DLD1 (cell line): ENCODE measurements around the gene MAP7D3.
"Not testable (repeated sequence)": the region's sequence is repeated elsewhere in the genome, so short reads cannot be mapped to it uniquely, and the experiment has no call there.

Experiments
- in situ Hi-C: cut with HindIII; loops from 2 replicates; pipeline ENCODE4 v1.10.0; 2017; ENCODE audit warnings: low sequenced_read_pairs

MAP7D3 gene

DNA sequence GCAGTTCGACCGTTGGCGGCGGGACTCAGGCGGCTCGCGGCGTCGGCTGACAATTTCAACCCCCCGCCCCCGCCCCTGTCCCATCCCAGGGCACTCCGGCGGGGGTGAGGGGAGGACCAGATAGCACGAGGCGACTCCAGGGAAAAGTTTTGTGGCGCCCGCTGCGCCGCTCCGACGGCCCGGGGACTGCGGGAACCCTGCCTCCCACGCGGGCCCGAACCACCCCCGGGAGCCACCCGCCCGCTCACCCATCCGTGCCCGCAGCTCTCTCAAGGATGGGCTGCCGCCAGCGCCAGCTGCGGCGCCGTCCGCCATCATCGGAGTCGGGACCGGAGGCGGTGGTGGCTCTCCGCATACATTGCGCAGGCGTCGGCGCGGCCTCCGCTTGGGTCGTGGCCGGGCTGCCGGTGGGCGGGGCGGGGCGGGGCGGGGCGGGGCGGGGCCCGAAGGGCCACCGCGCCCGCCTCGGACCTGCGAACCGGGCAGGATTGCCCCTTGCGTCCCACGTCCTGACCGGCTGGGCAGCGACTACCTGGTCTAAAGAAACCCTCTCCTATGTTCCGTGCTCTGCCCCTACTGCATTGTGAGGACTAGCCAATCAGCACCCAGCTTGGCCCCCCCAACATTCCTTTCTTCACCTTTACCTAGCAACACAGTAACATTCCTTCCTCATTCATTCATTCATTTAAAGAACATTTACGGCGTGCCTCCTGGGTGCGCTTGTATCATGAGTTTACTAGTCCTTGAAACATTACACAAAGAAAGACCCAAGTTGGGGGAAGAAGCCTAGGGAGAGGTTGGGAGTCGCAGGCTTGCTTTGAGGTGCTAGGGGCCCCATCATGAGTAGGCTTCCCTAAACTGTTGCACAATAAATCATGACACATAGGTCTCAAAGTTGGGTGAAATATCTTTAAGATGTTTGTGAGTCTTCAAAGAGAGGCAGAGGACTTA is at the start of gene MAP7D3:
MAP7D3 (minus strand) TSS at position 360 of the 951 bp plus-strand sequence; CDS start at position 318, 42 bp downstream.
- in situ Hi-C loops = no loop called here

DNA sequence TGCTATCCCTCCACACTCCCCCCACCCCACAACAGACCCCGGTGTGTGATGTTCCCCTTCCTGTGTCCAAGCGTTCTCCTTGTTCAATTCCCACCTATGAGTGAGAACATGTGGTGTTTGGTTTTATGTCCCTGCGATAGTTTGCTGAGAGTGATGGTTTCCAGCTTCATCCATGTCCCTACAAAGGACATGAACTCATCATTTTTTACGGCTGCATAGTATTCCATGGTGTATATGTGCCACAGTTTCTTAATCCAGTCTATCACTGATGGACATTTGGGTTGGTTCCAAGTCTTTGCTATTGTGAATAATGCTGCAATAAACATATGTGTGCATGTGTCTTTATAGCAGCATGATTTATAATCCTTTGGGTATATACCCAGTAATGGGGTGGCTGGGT is 49.5 kb upstream of the MAP7D3 start, which contains the start of gene ADGRG4:
ADGRG4 (plus strand) TSS at position 243 of the 400 bp plus-strand sequence. CDS start 7,815 bp downstream, outside the sequence.
- in situ Hi-C loops = not testable (repeated sequence)

DNA sequence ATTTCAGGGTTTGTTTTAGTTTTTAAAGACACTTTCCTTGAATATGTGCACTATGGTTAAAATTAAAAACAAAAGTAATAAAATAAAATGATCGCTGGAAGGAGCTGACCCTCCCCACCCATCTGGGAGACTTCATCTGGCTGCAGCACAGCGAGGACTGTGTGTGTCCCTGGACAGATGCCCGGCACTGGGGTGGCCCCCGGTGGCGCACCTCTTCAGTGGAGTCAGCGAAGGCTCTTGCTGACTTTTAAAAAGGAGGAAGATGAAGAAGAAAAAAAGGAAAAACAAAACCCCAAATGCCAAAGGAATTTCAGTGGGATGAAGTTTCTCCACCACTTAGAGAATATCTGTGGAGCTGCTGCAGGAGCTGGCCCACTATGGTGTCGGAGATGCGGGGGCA is 44.2 kb upstream of the MAP7D3 start:
- in situ Hi-C loops = no loop called here

DNA sequence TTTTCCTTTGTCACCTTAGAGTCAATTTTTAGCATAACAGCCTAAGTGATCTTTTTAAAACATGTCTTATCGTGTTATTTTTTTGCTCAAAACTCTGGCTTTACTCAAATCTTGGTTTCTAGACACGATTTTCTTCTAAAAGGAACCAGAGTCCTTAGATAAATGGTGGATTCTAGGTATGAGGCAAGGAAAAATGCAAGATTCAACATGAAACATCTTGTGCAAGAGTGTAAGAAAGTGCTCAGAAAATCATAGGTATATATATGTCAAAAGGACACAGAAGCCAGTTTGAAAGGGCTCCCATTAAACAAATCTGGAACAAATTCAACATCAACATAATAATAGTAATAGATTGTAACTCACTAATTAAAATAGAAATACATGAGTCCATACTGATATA is 41.5 kb upstream of the MAP7D3 start:
- in situ Hi-C loops = no loop called here

DNA sequence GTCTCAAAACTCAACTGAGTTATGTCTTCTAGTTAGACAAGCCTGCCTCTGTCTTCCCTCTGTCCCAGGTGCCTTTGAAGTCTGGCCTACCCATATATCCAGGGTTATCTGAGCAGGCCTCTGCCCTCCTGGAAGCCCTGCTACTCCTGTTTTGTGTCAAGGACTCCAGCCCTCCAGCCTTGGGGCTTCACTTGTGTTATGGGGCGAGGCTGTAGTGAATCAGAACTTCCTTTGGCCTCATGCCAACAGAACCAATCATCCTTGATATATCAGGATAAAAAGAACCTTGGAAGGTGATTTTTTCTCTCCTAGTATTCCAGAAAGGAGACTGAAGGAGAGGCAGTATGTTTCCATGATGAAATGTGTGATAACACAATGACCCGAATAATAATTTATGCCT is 40.6 kb upstream of the MAP7D3 start:
- in situ Hi-C loops = no loop called here

DNA sequence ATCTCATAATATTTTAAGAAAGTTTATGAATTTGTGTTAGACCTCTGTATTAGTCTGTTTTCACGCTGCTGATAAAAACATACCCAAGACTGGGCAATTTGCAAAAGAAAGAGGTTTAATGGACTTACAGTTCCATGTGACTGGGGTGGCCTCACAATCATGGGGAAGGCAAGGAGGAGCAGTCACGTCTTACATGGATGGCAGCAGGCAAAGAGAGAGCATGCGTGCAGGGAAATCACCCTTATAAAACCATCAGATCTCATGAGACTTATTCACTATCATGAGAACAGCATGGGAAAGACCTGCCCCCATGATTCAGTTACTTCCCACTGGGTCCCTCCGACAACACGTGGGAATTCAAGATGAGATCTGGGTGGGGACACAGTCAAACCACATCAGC is 35.2 kb upstream of the MAP7D3 start:
- in situ Hi-C loops = not testable (repeated sequence)

DNA sequence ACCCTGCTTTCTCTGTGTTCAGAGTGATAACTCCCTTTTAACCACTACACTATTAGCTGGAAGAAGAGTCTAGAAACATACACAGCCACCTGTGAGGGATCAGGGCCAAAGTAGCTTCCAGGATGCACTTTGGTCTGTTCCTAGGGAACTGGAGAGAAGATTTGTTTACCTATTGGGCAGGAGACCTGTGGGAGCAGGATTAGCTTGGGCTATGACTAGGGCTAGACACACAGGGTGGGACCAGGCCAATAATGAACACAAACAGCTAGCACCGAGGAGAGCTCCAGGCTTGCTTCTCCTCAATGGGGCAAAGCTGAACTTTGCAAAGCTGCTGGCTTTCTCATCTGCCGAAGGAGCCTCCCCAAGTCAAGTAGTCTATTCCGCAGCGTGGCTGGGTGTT is 24.4 kb upstream of the MAP7D3 start:
- in situ Hi-C loops = no loop called here

DNA sequence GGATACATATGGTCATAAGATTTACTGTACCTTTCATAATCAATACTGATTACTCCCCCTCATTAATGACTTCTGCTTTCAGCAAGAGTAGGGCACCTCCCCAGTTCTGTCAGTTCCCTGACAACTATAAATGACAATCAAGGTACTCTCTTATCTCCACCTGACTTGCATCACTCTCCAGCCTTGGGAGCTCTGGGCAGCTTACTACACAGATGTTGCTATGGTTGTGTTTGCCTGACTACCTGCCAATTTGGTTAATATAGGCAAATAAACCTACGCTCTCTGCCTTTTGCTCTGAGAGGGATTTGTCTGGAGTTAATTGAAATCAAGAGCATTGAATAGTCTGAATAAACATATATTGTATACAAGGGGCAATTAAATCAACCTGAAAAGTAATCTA is 22.8 kb upstream of the MAP7D3 start:
- in situ Hi-C loops = no loop called here

GRCh38 chrX:136272325-136272724 is 21.1 kb upstream of the MAP7D3 start:
- in situ Hi-C loops = no loop called here

DNA sequence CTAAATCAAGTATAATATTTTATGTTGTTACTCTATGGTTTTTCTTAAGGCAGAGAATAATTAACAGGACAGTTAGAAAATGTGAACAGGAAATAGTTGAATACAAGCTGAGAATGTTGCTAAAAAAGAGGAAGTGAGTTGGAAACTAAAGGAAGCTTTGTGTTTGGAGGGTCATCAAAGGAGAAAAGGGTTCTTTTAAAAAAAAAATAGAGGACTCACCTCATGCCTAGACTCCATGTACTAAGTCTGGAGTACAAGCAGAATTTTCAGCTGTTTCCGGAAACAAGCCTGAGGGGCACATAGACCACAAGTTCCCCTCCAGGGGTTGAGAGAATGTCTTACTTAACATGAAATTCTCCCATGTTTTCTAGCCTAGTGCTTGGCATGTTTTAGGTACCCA is 20.1 kb upstream of the MAP7D3 start:
- in situ Hi-C loops = no loop called here

GRCh38 chrX:136269921-136270320 is 18.7 kb upstream of the MAP7D3 start:
- in situ Hi-C loops = no loop called here

- in situ Hi-C loops = no loop called here
These were observed 17.1 kb upstream of the MAP7D3 start for GRCh38 chrX:136268051-136269048.

DNA sequence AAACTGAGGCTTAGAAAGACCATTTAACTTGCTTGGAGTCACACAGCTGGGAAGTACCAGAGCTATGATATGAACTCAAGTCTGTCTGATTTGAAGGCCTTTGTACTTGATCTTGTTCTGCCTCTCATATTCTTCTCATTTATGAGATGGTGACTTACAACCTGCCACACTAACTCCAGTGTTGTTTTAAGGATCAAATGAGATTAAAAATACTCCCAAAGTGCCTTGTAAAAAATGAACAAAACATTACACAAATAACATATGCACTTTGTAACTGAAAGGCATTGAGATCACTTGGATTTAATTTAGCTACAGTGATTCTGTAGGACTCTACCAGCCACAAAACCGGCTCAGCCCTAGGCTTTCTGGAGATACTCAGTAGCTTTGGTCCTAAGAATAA is 15.6 kb upstream of the MAP7D3 start:
- in situ Hi-C loops = no loop called here

- in situ Hi-C loops = no loop called here
These were observed 11.7 kb upstream of the MAP7D3 start for GRCh38 chrX:136262812-136263315.

DNA sequence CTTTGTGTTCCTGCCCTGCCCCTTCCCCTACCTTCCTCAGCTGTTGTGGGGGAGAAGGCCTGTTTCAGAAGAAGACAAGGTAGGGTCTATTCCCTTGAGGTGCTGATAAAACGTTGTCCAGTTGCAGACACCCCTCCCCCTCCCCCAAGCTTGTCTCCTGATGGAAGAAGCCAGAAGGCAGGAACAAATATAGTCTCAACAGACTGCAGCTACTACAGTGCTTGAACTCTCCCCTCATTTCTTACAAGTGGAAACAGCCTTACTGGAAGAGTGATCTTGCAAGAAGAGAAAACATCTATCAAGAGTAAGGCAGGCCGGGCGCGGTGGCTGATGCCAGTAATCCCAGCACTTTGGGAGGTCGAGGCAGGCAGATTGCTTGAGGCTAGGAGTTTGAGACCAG is 11.0 kb upstream of the MAP7D3 start:
- in situ Hi-C loops = no loop called here

GRCh38 chrX:136261321-136261720 is 10.1 kb upstream of the MAP7D3 start:
- in situ Hi-C loops = no loop called here

- in situ Hi-C loops = no loop called here
These were observed 9.6 kb upstream of the MAP7D3 start for GRCh38 chrX:136260776-136261175.

GRCh38 chrX:136259543-136259942 is 8.3 kb upstream of the MAP7D3 start:
- in situ Hi-C loops = no loop called here

DNA sequence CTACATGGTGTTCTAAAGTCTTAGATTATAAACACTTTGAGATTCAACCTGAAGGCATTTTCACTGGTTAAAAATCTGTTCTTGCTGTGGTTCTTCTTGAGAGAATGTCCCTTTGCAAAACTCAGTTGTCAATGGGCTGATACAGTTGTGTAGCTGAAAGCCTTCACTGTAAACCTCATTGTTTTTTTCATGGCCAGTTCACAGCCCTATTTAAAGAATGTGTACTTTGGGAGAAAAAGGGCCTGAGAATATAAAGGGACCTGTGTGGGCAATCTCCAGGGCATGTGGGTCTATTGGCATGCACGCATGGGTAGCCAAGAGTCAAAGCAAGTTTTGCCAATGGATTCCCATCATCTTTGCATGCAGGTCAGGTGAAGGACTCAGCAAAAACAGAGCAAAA is 7.8 kb upstream of the MAP7D3 start:
- in situ Hi-C loops = no loop called here

- in situ Hi-C loops = no loop called here
These were observed 4.8 kb upstream of the MAP7D3 start for GRCh38 chrX:136256026-136256425.

DNA sequence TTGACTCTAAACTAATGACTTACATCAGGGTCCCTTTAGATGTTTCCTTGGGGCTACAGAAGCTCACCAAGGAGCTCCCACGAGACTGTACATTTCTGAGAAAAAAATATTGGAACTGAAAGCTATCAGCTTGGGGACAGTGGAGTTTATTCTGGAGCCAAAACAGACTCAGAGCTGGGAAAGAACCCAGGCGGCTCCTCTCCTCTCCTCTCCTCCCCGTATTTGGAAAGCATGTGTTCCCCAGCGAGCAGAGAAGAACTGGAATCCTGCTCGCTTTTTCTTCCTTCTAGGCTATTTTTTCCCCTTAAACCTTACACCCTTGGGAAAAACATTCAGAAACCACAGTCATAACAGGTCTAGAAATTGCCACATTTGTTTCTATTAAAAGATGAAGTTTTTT is 4.3 kb upstream of the MAP7D3 start:
- in situ Hi-C loops = no loop called here
